Urothelium cell line (cell line): ENCODE data around the gene KRT32.

Source experiments
- DNase-seq: peaks from one replicate; pipeline ENCODE4 v3.0.0; 2011; ENCODE audit warnings: low spot score, mixed read lengths
- FAIRE-seq: peaks from 2 replicates; lab custom pipeline; 2011; peaks lifted over from hg19 to GRCh38; lab: Jason Lieb, UNC

Gene KRT32

DNA sequence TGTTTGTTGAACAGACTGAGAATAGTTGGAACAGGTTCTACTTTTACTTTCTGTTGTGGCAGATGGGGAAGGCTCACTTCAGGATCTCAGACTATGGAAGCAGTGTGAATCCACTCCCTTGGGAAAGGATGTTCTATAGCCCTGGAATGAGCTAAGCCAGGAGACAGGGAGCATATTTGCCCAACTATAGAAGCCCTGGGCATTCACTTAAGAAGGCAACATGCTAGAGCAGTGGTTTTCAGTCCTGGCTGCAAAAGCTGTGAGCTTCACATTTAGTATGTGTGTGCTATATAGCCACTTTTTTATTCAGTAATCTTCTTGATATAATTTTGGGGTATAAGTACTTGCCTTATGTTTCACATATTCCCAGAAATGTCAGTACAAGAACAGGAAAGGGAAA is 1.2 kb upstream of the KRT32 start:
- FAIRE-seq: no peak

GRCh38 chr17:41467561-41467960 is 375 bp upstream of the KRT32 start:
- DNase-seq (no peak), FAIRE-seq (no peak)

More for the DNA sequence above, 1.2 kb upstream of the KRT32 start:
- DNase-seq: no peak

DNA sequence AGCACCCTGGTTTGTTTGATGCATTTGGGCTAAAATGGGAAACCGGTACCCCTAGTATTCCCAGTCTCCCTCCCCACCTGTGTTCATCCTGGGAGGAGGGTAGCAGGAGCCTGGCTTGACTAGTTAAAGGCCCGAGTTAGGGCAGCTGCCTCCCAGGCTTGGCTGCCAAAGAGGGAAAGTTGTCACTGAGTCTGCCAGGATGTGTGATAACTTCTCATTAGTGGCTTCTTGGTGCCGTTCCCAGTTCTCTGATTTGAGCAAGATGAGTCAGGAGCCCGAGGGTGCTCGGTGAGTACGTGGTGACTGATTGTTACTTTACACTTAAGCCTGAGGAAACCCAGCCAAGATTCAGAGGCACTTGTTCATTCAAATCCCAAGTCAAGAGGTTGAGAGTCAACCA is 2.5 kb downstream of the KRT32 start:
- FAIRE-seq (no peak), DNase-seq (peak; percentile 78)

DNA sequence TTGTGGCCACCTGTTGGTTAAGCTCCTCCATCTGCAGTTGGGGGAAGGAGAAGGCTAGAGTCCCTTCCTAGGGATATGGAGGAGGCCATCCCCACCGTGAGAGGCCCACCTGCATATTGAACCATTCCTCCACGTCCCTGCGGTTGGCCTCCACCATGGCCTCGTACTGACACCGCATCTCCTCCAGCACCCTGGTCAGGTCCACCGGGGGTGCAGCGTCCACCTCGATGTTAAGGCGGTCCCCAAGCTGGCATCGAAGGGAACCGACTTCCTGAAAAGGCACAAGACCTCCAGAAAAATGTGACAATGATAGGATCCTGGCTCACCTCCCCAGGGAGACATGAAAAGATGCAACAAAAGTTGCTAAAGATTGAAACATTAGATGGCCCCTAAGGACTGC is 3.0 kb downstream of the KRT32 start:
- FAIRE-seq (no peak), DNase-seq (no peak)

DNA sequence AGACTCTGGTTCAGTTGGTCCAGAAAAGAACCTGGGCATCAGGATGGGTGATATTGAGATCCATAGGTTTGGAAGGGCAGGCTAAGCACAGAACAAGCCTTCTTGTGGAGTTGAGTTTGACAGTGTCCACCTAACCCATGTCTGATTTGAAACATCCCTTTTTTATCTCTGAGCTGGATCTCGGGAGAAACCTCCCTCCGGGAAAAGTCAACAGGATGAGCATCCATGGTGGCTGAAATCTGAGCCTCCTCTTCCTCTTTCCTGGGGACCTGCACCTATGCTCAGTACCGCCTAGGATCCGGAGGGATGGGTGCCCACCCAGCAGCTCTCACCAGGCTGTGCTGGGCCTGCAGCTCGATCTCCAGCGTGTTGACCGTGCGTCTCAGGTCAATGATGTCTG is 3.4 kb downstream of the KRT32 start:
- no peak for FAIRE-seq
- no peak for DNase-seq

- FAIRE-seq (no peak), DNase-seq (no peak)
Measured at GRCh38 chr17:41462705-41463104, 4.5 kb downstream of the KRT32 start.

DNA sequence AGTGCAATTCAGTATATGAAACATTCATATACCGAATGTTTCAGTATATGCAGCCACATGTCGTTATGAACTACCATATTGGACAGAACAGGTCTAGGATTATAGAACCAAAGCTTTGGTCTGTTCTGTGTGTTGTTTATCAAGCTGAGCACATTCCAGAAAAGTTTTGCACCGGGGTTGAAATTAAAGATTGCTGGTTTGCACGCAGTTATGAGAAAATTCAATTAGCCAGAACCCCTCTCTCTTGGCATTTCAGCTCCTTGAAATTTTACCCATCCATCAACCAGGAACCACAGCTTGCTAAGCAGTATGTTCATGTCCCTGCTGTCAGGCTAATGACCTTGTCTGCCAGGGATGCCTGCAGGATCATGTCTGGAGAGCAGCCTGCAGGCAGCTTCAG is 9.5 kb downstream of the KRT32 start:
- no peak for FAIRE-seq

GRCh38 chr17:41456204-41456603 is 11.0 kb downstream of the KRT32 start:
- no peak for DNase-seq
- no peak for FAIRE-seq

More for the DNA sequence above, 9.5 kb downstream of the KRT32 start:
- no peak for DNase-seq

- DNase-seq: no peak
- no peak for FAIRE-seq
Measured at GRCh38 chr17:41455236-41455635, 11.9 kb downstream of the KRT32 start.

GRCh38 chr17:41453066-41453465 is 14.1 kb downstream of the KRT32 start:
- no peak for DNase-seq
- FAIRE-seq: no peak

GRCh38 chr17:41452281-41452680 is 14.9 kb downstream of the KRT32 start:
- DNase-seq (no peak), FAIRE-seq (no peak)

DNA sequence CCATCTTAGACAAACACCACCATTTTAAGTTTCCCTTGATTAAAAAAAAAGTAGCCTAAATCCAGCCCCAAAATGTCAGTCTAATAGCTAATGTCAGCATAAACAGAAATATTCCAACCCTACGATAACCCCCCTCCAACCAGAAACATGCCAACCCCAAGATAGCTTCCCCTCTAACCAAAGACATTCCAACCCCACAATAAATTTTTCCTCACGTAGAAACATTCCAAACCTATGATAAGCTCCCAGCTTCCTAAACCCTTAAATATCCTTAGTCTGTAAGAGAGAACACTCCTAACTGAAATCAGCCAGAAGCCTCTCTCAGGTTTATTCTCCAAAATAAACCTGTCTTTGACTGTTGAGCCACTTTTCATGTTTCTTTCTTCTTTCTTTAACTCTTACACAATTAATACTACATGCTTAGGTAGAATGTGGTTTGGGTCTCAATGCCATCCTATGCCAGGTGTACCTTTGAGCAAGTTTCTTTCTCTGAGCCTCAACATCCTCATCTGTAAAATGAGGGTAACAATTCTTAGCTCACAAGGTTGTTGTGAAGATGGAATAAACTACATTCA is 15.9 kb downstream of the KRT32 start:
- no peak for DNase-seq
- no peak for FAIRE-seq

- DNase-seq: no peak
- no peak for FAIRE-seq
Measured at GRCh38 chr17:41449008-41449407, 18.2 kb downstream of the KRT32 start.

DNA sequence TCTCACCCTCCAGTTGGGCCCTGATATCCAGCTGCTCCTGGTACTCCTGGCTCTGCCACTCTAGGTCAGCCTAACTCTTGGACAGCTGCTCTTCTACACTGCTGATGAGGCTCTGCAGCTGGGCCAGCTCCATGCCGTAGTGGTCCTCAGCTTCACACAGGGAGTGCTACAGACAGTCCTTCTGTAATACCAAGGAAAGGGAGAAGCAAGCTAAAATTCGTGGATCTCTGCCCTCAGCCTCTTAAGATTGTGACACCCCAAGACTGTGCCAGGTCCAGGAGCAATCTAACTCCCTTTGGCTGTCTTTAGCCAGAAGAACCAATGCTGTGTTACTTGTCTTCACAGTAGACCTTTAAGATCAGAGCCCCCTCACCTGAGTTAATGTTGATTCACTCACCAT is 18.7 kb downstream of the KRT32 start:
- FAIRE-seq (no peak), DNase-seq (no peak)

DNA sequence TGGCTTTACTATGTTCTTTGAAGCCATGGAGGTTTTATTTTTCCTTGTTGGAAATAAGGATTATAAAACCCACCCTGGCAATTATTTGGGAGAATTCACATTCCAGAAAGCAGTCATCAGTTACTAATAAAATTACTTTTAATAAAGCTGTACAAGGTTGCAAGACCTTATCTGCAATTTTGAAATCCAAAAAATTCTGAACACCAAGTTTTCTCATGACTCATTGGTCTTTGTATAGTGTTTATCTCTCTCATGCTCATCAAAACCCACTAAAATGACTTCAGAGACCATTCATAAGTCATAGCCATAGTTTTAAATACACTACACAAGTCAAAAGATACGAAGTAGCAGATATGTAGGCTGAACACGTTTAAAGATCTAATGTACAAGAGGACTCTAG is 20.4 kb downstream of the KRT32 start:
- FAIRE-seq: no peak
- DNase-seq: no peak

DNA sequence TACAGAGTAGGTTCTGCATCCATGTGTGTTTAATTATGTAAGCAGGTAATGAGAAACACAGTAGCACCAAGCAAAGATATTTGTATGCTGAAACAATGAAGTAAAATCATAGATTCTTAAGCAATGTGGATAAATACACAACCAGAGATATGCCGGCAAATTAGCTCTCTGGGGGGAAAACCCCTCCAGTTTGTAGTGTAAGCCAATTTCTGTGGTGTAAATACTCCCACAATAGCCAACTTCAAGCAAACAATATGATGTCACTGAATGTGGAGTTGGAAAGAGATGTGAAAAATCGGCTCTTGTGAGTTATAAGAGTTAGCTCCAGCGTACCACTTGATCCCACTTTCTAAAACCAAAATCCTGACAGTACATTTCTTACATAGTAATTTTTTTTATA is 22.5 kb downstream of the KRT32 start:
- DNase-seq: no peak
- no peak for FAIRE-seq

DNA sequence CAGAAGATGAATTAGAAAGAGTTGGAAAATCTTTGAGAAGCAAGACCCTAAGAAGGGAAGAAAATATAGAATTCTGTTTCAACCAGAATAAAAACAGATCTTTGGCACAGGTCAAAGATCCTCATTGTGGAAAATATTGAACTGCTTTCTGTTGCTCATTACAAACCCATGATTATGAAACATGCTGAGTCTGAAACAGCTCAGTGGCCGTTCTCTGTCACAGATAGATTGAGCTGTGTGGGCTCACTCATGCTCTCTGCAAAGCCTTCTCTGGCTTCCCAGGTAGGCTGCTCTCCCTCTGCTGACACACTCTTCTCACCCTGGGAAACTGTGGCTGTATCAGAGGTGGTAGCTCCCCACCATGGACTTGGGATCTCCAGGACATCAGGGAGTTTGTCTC is 23.0 kb downstream of the KRT32 start:
- DNase-seq: no peak
- FAIRE-seq: no peak

DNA sequence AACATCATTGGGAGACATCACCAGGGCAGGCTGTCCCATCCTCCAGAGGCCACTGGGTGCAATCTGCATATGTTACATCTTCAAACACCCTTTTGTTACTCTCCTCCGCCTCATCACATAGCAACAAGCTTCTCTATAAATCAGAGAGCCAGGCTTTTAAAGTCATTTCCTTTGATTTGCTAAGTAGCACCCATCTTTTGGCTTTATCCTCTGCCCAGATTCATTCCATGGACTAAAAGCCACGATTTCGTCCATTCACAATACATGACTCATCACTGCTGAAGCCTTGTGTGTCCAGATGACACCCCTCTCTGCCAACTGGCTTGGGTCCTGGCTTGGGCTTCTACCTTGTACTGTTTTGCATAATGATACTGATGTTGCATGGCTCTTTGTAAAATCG is 24.4 kb downstream of the KRT32 start:
- no peak for FAIRE-seq
- no peak for DNase-seq

DNA sequence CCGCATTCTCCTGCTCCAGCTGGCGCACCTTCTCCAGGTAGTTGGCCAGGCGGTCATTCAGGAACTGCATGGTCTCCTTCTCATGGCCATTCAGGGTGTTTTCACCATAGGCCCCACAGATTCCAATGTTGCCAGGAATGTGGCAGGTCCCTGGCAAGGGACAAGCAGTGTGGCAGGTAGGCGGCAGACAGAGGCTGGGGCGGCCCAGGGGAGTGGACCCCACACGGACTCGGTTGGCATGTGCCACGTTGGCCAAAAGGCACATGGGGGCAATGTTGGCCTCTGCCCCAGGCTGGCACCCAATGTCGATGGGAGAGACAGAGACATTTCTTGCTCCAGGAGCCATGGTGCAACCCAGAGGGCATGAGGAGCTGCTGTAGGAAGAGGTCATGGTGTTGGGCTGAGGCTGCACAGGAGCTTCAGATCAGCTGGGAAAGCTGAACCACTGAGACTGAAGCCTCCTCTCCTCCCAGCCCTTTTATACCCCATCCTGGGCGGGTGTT is 26.6 kb downstream of the KRT32 start, which contains the start of gene KRT38:
TSS of gene KRT38 (minus strand) at position 453 of the 503 bp plus-strand sequence. CDS start at position 391, 62 bp downstream.
- no peak for FAIRE-seq

DNA sequence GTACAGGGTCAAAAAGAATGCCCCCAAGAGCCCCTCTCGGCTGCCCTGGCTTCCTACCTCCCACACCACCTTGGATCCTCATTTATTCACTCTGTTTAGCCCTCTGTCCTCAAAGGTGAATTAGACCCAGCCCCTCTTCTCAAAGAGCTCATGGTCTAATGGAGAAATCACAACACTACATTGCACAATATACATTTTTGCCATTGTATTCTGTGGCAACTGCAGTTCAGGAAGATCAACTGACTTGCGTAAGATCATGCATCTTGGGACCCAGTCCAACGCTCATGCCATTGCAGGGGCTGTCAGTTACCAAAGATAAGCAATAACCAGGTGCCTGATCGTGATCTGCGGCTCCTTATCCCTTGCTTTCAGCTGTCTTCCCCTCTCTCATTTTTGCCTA is 27.8 kb downstream of the KRT32 start:
- DNase-seq (no peak), FAIRE-seq (no peak)

More for the DNA sequence above, 26.6 kb downstream of the KRT32 start, which contains the start of gene KRT38:
- DNase-seq: no peak

DNA sequence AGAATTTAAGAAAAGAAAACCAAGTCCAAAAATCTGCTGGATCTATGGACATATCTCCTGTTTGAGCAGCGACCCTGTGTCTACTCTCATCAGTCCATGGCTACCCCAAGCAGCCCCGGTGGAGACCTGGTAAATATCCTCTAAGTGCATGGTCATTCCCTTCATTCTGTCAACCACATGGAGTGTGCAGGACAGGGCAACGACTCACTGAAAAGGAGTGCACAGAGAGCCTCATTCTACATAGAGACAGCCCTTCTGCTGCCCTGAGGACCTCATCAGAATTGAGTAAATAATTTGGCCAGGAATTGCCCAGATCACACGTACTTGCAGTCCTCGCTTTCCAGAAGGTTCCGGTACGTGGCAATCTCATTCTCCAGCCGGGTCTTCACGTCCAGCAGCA is 29.4 kb downstream of the KRT32 start:
- FAIRE-seq (no peak), DNase-seq (no peak)

GRCh38 chr17:41437254-41437653 is 29.9 kb downstream of the KRT32 start:
- no peak for DNase-seq
- no peak for FAIRE-seq

GRCh38 chr17:41434415-41434814 is 32.8 kb downstream of the KRT32 start:
- DNase-seq (no peak), FAIRE-seq (no peak)
